SH-SY5Y (cell line): ENCODE measurements around the gene TIGD3.

Experiments
- GATA2 ChIP-seq: IDR thresholded peaks from 2 replicates; pipeline ENCODE4 v1.6.1; 2011; ENCODE audit warnings: mild to moderate bottlenecking, low read depth, low read length
- GATA3 ChIP-seq: IDR thresholded peaks from 2 replicates; pipeline ENCODE4 v1.6.1; 2011; ENCODE audit warnings: low read depth, mild to moderate bottlenecking, low read length, moderate library complexity

TIGD3 gene

DNA sequence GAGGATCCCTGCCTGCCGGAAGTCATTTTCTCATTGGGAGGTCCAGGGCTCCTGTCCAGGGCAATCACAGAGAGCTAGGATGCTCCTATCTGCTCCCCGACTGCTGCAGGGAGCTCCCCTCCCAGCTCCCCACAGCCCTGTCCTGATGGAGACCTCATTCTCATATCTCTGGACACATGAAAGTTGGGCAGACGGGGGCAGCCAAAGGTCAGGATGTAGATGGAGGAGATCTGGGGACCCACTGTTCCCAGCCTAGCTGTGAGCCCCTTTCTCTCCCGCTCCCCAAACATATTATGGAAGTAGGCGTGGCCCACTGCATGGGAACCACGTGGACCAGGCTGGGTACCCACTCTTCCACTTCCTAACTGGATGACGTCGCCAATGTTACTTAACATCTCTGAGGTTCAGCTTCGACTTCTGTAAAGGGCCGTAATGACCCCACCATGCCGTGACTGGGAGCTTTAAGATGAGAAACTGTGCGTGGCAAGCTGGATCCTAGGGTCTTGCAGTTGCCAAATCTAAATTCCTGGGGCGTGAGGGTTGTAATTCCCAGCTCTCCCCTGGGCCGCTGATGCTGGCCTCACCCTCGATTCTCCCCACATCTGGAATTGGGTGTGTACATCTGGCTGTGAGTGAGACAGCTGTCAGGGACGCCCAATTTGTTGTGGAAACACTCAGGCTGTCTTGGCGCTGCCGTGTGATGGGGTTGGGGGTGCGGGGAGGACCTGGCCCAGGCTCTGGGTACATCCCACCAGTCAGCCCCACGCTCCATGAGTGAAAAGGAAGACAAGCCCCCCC is 38.1 kb upstream of the TIGD3 start:
- no peak for TF ChIP-seq GATA2
- TF ChIP-seq GATA3 = no peak

DNA sequence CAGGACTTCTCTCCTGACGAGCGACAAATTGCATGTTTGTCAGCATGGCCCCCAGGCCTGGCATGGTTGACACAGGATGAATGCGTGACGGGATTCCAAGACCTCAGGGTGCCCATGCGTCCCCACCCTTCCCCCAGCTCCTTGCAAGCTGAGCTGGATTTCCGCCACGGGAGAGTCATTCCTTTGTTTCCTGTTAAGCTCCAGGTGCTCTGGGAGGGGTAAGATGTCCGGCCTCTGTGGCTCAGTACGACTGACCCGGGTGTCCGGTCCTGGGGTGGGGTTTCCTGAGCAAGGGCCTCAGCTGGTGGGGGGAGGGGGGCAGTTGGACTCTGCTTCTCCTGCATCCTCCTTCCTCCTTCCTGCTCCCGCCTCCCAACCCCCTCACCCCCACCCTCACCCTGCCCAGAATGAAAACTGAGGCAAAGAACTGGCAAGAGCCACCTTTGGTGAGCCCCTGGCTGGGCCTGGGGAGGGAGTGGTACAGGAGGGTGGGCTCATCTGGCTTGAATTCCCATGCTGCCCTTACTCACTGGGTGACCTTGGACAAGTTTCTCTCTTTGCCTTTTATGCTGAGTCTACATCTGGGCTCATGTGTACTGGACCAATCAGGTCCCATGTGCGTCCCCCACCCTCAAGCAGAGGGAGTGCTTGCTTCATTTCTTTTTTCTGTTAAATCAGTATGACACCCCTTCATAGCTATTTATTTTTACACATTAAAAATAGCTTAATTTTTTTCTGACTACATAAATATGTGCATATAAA is 37.3 kb upstream of the TIGD3 start:
- TF ChIP-seq GATA3 (no peak), GATA2 (no peak)

DNA sequence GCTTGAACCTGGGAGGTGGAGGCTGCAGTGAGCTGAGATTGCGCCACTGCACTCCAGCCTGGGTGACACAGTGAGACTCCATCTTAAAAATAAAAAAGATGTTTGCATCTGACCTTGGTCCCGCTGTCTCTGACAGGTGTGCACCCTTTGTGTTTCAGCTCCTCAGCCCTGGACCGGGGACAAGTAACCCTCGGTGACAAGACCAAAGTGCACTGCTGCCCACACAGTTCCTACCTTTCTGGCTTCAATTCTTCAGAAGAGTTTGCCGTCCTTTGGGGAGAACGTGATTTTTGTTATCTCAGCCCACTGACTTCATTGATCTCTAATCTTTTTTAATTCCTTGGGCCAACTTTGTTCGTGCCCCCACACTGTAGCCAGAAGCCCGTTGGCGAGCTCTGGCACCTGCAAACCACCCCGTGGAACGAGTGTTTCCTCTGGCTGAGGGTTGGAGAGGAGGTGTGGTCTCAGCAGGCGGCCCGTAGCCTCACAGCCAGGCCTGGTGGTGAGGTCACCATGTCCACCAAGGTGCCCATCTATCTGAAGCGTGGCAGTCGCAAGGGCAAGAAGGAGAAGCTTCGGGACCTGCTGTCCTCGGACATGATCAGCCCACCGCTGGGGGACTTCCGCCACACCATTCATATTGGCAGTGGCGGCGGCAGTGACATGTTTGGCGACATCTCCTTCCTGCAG is 34.0 kb upstream of the TIGD3 start:
- no peak for TF ChIP-seq GATA2
- TF ChIP-seq GATA3 = no peak

GRCh38 chr11:65321076-65321475 is 33.5 kb upstream of the TIGD3 start:
- TF ChIP-seq GATA3 = no peak
- no peak for TF ChIP-seq GATA2

DNA sequence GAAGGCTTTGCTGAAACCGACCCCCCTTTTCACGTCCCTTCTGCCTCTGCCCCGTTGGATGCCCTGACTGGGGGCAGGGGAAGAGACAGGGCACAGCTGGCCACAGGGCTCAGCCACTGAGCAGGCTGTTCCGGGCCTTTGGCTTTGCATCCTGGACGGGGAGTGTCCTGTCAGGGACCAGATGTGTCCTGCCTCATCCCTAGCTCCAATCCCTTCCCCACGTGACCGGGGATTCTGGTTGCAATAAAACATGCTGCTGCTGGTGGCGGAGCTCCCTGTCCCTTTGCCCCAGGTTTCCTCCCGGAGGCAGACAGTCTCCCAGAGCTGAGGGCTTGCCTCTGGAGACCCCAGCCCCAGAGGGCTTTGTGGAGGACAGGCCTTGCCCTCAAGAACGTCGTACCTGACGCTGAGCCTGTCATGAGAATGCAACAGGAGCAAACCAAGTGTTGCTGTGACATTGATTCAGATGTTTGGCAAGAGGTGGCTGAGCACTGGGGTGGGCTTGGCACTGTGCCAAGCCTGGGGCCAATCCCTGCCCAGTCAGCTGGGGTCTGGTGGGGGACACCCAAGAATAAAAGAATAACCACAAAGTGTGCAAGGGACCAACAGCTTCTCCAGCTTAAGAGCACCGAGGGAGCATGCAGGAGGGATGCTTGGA is 32.6 kb upstream of the TIGD3 start:
- TF ChIP-seq GATA2 (no peak), GATA3 (no peak)

DNA sequence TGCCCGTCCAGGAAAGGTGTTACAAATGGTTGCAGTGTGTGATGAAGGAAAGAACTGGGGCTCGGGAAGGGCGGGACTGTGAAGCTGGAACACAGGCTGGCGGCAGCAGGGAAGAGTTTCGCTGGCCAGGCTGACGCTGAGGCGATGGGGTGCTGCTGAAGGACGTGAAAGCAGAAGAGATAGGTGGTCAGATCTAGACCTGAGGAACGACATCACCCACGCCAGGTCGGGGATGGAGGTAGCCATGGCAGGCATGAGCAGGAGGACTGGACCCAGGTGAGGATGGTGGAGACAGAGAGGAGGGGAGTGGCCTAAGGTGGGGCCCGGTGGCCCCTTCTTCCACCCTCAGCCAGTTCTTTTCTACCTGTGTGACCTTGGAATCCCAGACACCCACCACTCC is 30.7 kb upstream of the TIGD3 start:
- TF ChIP-seq GATA3 = no peak
- no peak for TF ChIP-seq GATA2

- TF ChIP-seq GATA3 (no peak), GATA2 (no peak)
Measured at GRCh38 chr11:65325435-65325834, 29.1 kb upstream of the TIGD3 start.

DNA sequence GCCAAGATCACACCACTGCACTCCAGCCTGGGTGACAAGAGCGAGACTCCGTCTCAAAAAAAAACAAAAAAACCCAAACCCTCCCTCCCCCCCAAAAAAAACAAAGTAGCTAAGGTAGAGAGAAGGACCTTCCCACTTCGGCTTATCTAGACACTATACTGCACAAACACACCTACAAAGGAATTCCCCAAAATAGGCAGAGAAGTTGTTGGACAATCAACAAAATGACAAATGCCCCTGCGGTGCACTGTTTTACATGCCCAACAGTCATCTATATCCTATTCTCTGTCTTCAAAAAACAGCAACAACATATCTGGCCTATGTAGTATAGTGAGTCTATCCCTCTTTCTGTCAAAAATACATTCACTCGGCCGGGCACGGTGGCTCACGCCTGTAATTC is 27.5 kb upstream of the TIGD3 start:
- no peak for TF ChIP-seq GATA2
- TF ChIP-seq GATA3 = no peak

DNA sequence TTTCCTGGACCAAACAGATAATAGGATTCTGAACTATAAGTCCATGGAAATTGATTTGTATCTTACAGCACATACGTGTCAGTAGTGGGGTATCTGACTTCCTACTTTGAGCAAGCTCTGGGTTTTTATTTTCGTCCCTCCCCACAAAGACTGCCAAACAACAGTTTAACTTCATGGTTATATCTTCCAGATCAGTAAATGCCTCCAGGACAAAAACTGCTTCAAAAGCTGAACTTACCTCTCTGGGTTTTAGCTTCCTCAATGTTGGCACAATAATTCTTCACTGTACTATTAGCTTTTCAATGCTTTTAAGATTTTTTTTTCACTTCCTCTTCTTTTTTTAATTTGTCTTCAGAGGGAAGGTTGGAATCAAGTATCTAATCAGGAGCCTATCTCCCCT is 25.1 kb upstream of the TIGD3 start:
- TF ChIP-seq GATA3 (no peak; the same call in 1 of the 2 replicates), GATA2 (peak; percentile 32; the same call in 1 of the 2 replicates)

- TF ChIP-seq GATA3 (no peak), GATA2 (no peak; the same call in 1 of the 2 replicates)
Measured at GRCh38 chr11:65329944-65330403, 24.6 kb upstream of the TIGD3 start.

DNA sequence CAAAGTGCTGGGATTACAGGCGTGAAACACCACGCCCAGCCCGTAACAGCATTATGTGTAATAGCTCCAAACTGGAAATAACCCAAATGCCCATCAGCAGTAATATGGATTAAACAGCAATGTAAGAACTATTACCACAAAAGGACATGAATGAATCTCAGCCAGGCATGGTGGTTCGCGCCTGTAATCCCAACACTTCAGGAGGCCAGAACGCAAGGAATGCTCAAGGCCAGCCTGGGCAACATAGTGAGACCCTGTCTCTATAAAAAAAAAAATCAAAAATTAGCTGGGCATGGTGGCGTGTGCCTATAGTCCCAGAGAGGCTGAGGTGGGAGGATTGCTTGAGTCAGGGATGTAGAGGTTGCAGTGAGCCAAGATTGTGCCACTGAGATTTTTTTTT is 24.0 kb upstream of the TIGD3 start:
- TF ChIP-seq GATA3 (no peak), GATA2 (no peak)

GRCh38 chr11:65334696-65335295 is 19.8 kb upstream of the TIGD3 start:
- TF ChIP-seq GATA2 (no peak), GATA3 (no peak)

DNA sequence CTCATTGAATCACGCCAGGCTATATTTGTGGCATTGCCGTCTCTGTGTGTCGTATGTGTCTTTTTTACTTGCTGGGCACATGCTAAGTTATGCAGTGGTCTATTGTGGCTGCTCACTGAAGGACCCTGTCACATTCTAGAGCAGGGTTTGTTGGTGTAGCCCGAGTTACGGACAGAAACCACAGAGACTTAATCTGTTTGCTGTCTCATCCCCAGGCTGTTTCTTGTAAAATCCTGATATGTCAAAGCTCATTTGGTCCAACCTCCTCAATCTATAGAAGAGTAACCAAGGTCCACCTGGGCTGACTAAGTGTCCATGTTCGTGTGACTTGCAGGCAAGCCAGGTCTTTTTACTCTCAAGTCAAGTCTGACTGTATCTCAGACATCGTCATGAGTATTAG is 15.9 kb upstream of the TIGD3 start:
- TF ChIP-seq GATA2 = no peak
- no peak for TF ChIP-seq GATA3
